Gastrocnemius medialis (tissue), 4 donors: ENCODE measurements around the gene STRC.
"Not testable (repeated sequence)": the region's sequence is repeated elsewhere in the genome, so short reads cannot be mapped to it uniquely, and the experiment has no call there.

Experiments
- POLR2A ChIP-seq, 2 donors: fragments of 450-650 bp; IDR thresholded peaks; one replicate each; pipeline ENCODE4 v1.6.1; 2017; ENCODE audit warnings: antibody characterized with exemption in 2 of 2, mild to moderate bottlenecking in 2 of 2, moderate library complexity in 2 of 2
- TF ChIP-seq, protein P1 (sequence below), 5 experiments: fragments of 450-650 bp in 3 of 5; fragments of 200-600 bp in 2 of 5; sonication (generic) in 2 of 5; IDR thresholded peaks in 4 of 5; conservative IDR thresholded peaks in 1 of 5; 1 replicate in 4 of 5; 2 replicates in 1 of 5; pipeline ENCODE4 v1.5.1; 2016 to 2019; ENCODE audit warnings: antibody characterized with exemption in 5 of 5, mild to moderate bottlenecking in 3 of 5, moderate library complexity in 3 of 5

DNA sequence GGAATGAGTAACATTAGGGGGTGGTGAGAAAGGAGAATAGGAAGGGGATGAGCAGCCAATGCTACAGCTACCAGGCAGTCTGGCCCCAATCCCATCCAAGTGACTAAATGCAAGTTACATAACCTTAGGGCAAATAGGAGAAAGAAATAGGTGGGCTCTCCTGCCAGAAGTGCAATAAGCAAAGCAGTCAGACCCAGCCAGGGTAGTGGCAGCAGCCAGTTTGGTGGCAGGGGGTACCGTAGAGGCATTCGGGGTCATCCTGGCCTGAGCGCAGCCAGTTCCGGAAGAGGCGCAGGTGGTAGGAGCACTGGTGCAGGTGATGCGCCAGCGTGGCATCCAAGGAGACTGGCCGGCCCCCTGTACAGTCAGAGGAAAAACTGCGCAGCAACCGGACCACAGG, 41.1 kb upstream of the STRC start:
- TF ChIP-seq, protein P1, sequence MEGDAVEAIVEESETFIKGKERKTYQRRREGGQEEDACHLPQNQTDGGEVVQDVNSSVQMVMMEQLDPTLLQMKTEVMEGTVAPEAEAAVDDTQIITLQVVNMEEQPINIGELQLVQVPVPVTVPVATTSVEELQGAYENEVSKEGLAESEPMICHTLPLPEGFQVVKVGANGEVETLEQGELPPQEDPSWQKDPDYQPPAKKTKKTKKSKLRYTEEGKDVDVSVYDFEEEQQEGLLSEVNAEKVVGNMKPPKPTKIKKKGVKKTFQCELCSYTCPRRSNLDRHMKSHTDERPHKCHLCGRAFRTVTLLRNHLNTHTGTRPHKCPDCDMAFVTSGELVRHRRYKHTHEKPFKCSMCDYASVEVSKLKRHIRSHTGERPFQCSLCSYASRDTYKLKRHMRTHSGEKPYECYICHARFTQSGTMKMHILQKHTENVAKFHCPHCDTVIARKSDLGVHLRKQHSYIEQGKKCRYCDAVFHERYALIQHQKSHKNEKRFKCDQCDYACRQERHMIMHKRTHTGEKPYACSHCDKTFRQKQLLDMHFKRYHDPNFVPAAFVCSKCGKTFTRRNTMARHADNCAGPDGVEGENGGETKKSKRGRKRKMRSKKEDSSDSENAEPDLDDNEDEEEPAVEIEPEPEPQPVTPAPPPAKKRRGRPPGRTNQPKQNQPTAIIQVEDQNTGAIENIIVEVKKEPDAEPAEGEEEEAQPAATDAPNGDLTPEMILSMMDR (IDR thresholded peaks at IDR 0.05 in 4 of 5, conservative IDR thresholded peaks at IDR 0.05 in 1 of 5): not testable (repeated sequence)
- TF ChIP-seq POLR2A (IDR thresholded peaks at IDR 0.05): not testable (repeated sequence)
